HepG2 (cell line): ENCODE results near the gene PEAK3. TPM values are rescaled to one million over a fixed set of nuclear protein-coding genes. Genes with fewer than 3 reads are reported as not detected.

ENCODE experiments used
- CENPBD1 ChIP-seq: sonication (generic); formaldehyde crosslinking; IDR thresholded peaks from 2 replicates; pipeline ENCODE4 v1.8.0; 2022; ENCODE audit warnings: missing genetic modification reagents, low read depth, mild to moderate bottlenecking, borderline replicate concordance
- DPF2 ChIP-seq: sonication (generic); formaldehyde crosslinking; IDR thresholded peaks from 2 replicates; pipeline ENCODE4 v1.4.0; 2020; ENCODE audit warnings: mild to moderate bottlenecking, low read depth, missing genetic modification reagents, borderline replicate concordance
- ELF4 ChIP-seq: sonication (generic); formaldehyde crosslinking; IDR thresholded peaks from 2 replicates; pipeline ENCODE4 v1.5.0; 2020; ENCODE audit warnings: missing genetic modification reagents, mild to moderate bottlenecking, moderate library complexity, borderline replicate concordance
- HCFC1 ChIP-seq: fragments of 150-350 bp; IDR thresholded peaks from 2 replicates; pipeline ENCODE4 v1.6.1; 2014; ENCODE audit warnings: low read depth, low read length
- HMGXB3 ChIP-seq: sonication (generic); formaldehyde crosslinking; IDR thresholded peaks from 2 replicates; pipeline ENCODE4 v1.4.0; 2020; ENCODE audit warnings: missing genetic modification reagents, borderline replicate concordance
- HNRNPLL ChIP-seq: fragments of 200-400 bp; formaldehyde crosslinking; IDR thresholded peaks from 2 replicates; pipeline ENCODE4 v1.6.1; 2017; ENCODE audit warnings: mild to moderate bottlenecking, low read depth, low read length; ENCODE audit not compliant: poor library complexity, severe bottlenecking
- HOMEZ ChIP-seq: IDR thresholded peaks from 2 replicates; pipeline ENCODE4 v1.6.1; 2016; ENCODE audit warnings: low read depth
- KLF6 ChIP-seq: IDR thresholded peaks from 2 replicates; pipeline ENCODE4 v1.8.0; 2016; ENCODE audit warnings: missing biosample characterization, missing genetic modification reagents
- MEF2D ChIP-seq: sonication (generic); formaldehyde crosslinking; IDR thresholded peaks from 2 replicates; pipeline ENCODE4 v1.5.1; 2020; ENCODE audit warnings: mild to moderate bottlenecking, missing genetic modification reagents
- MLX ChIP-seq: IDR thresholded peaks from 2 replicates; pipeline ENCODE4 v1.6.1; 2016
- NFKBIZ ChIP-seq: IDR thresholded peaks from 2 replicates; pipeline ENCODE4 v1.6.1; 2018; ENCODE audit warnings: missing genetic modification reagents, missing compliant biosample characterization
- RAD51 ChIP-seq: fragments of 450-650 bp; IDR thresholded peaks from 2 replicates; pipeline ENCODE4 v1.6.1; 2016; ENCODE audit warnings: borderline replicate concordance
- XRCC5 ChIP-seq: fragments of 200-400 bp; formaldehyde crosslinking; optimal IDR thresholded peaks from 2 replicates; pipeline ENCODE3; 2017; ENCODE audit warnings: mild to moderate bottlenecking, low read length
- ZBTB20 ChIP-seq: sonication (generic); formaldehyde crosslinking; IDR thresholded peaks from 2 replicates; pipeline ENCODE4 v1.8.1; 2023; ENCODE audit warnings: missing genetic modification reagents, low read depth, mild to moderate bottlenecking, borderline replicate concordance
- ZFX ChIP-seq: sonication (generic); formaldehyde crosslinking; IDR thresholded peaks from 2 replicates; pipeline ENCODE4 v1.4.0; 2020; ENCODE audit warnings: mild to moderate bottlenecking, low read depth, missing genetic modification reagents, moderate library complexity
- ZNF704 ChIP-seq: sonication (generic); formaldehyde crosslinking; IDR thresholded peaks from 2 replicates; pipeline ENCODE4 v1.8.1; 2023; ENCODE audit warnings: mild to moderate bottlenecking, inconsistent platforms, moderate library complexity, missing genetic modification reagents, borderline replicate concordance
- ZNF776 ChIP-seq: sonication (generic); formaldehyde crosslinking; IDR thresholded peaks from 2 replicates; pipeline ENCODE4 v1.4.0; 2020; ENCODE audit warnings: mild to moderate bottlenecking, missing genetic modification reagents
- polyA plus RNA-seq, 8 experiments: library from polyadenylated mRNA; depleted of rRNA in 3 of 8; stranded (reverse) in 7 of 8; unstranded in 1 of 8; fragments of >200 nt; fragmentation: Illumina TruSeq in 4 of 8; extraction: Trizol in 4 of 8; gene quantifications; 2 replicates each; pipeline versions ENCODE4 v1.2.1 to v1.2.3, GENCODE V29; 2011 to 2016; ENCODE audit warnings: low read depth in 4 of 8, missing spikeins in 1 of 8, mixed read lengths in 1 of 8; ENCODE audit not compliant: insufficient read depth in 1 of 8
- total RNA-seq, 5 experiments: library from RNA; depleted of rRNA; stranded (reverse); fragments of >200 nt; fragmentation: Illumina TruSeq; extraction: Trizol; gene quantifications; 2 replicates each; pipeline ENCODE4 v1.2.3, GENCODE V29; 2016; ENCODE audit warnings: low read depth in 1 of 5

The PEAK3 gene
- total and polyA plus RNA-seq, 2 of the 13 experiments (the other 11 are each of a cell fraction or from before 2014, with no cell fraction given) = not detected

GRCh38 chr19:2288338-2288817 lies 6.4 kb upstream of the PEAK3 start (continued):
- TF ChIP-seq CENPBD1 (CRISPR knock-in tag) (no peak), ZFX (CRISPR knock-in tag) (peak; percentile 75), HCFC1 (no peak), HMGXB3 (CRISPR knock-in tag) (no peak), ZNF776 (CRISPR knock-in tag) (0 out of 2 replicates have a peak, but pooled peaks have one; percentile 48), NFKBIZ (CRISPR knock-in tag) (no peak), ELF4 (CRISPR knock-in tag) (no peak), ZBTB20 (peak; percentile 65; the same call in 1 of the 2 replicates), MLX (CRISPR knock-in tag) (peak; percentile 57; the same call in 1 of the 2 replicates), HOMEZ (CRISPR knock-in tag) (no peak), KLF6 (0 out of 2 replicates have a peak, but pooled peaks have one; percentile 29), DPF2 (CRISPR knock-in tag) (peak; percentile 35; the same call in 1 of the 2 replicates), HNRNPLL (no peak), MEF2D (CRISPR knock-in tag) (peak; percentile 23; the same call in 1 of the 2 replicates), RAD51 (no peak), XRCC5 (peak; percentile 38), ZNF704 (0 out of 2 replicates have a peak, but pooled peaks have one; percentile 22)
